NCI-H1105 treated with DMSO at 0.1 percent for 48 hours (cell line): ENCODE data around the gene CCND1.
A peak's percentile ranks its signal among the peaks of the same experiment; 100 is the strongest.
"Not testable (repeated sequence)": the region's sequence is repeated elsewhere in the genome, so short reads cannot be mapped to it uniquely, and the experiment has no call there.

Experiments used
- DNase-seq: peaks from one replicate; lab custom pipeline; 2025; lab: John Stamatoyannopoulos, UW

Gene CCND1

GRCh38 chr11:69691463-69691862, 50.5 kb downstream of the CCND1 start:
- no peak for DNase-seq

GRCh38 chr11:69692422-69692821, 51.5 kb downstream of the CCND1 start:
- no peak for DNase-seq

DNA sequence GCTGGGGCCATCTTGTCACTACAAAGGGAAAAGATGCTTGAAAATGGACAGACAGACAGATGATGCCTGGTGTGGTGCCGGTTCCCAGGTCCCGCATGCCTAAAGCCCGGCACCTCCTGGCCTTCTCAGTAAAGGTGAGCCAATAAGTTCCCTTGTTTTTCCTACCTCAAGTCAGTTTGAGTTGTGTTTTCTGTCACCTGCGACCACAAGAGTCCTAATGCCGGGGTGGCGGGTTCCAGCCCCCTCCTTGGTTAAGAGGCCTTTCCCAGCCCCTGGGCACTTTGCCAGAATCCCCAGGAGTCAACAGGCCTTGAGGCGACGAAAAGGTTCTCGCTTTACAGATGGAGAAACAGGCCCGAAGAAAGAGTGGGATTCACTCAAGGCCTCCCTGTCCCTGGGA, 53.8 kb downstream of the CCND1 start:
- no peak for DNase-seq

GRCh38 chr11:69695581-69695980, 54.6 kb downstream of the CCND1 start:
- DNase-seq: no peak

DNA sequence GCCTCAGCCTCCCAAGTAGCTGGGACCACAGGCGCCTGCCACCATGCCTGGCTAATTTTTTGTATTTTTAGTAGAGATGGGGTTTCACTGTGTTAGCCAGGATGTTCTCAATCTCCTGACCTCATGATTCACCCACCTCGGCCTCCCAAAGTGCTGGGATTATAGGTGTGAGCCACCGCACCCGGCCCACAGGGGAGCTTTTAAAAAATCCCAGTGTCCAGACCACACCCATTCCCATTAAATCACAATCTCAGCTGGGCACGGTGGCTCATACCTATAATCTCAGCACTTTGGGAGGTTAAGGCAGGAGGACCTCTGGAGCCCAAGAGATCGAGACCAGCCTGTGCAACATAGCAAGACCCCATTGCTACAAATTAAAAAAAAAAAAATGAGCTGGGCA, 55.0 kb downstream of the CCND1 start:
- not testable (repeated sequence) for DNase-seq

- no peak for DNase-seq
These were observed 56.0 kb downstream of the CCND1 start for GRCh38 chr11:69696749-69697468.

DNA sequence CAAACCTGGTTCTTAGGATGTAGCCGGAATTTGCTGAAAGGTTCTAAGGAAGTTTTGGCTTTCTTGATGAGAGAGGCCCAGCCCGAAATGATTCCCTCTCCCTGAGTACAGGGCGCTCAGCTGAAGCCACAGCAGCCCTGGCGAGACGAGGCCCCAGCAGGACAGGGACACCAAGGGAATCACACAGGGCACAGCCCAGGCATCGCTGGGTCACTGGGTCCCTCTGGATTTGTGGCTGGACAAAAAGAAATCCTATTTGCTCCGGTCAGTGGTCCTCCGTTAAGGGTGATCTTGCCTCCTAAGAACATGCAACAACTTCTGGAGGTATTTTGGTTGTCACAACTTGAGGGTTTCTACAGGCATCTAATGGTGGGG, 56.5 kb downstream of the CCND1 start:
- DNase-seq: no peak

- no peak for DNase-seq
These were observed 56.9 kb downstream of the CCND1 start for GRCh38 chr11:69697861-69698260.

- no peak for DNase-seq
These were observed 57.4 kb downstream of the CCND1 start for GRCh38 chr11:69698362-69698761.

GRCh38 chr11:69699213-69699612, 58.3 kb downstream of the CCND1 start:
- DNase-seq: no peak

- peak; percentile 49 for DNase-seq
These were observed 59.6 kb downstream of the CCND1 start for GRCh38 chr11:69700278-69701140.

DNA sequence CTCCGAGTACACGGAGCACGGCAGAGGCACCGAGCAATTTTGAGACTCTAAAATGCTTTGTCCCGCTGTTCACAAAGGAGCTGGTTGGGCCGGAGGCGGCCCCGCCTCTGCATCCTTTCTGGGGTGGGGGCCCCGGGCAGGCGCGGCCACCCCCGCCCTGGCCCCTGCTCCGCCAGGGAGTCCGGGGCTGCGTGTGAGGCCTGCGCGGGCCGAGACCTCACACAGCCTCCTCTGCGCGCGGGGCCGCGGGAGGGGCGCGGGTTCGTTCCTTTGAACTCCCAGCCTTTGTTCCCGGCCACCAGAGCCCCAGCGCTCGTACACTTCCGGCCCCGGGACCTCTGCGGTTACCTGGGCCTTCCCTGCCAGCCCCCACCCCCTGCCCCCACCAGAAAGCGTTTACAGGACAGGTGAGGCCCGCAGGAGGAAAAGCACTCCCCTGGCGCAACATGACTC, 61.3 kb downstream of the CCND1 start:
- no peak for DNase-seq

DNA sequence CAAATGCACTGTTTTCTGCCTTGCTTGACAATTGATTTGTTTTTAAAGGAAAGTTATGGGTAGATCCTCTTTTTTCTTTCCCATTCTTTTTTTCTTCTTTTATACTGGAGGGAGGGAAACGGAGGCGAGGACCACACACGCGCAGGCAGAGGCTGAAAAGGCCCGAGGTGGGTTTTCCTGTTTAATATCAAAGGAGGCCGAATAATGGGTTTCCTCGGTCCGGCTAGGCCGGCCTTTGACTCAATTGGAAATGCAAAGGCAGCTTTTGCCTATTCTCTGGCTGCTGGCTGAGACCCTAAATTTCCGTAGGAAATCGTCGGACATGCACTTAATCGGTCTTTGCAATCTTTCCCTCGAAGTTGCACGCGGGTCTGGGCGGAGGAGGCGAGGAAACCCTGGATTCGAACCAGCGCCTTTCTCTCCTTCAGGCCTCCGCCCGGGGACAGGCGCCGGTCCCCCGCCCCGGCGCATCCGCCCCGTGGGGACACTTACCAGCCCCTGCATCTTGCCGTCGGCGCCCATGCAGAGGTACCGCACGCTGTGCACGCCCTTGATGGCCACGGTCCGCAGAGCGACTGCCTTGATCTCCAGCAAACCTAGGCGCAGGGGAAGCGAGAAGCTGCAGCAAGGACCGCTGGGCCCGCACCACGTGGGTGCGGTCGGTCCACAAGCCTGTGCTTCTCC, 62.0 kb downstream of the CCND1 start:
- DNase-seq: no peak

GRCh38 chr11:69703453-69703767, 62.5 kb downstream of the CCND1 start:
- no peak for DNase-seq
